Measurements from ENCODE around the gene BCAS3. TPM values are rescaled to one million over a fixed set of nuclear protein-coding genes. Genes with fewer than 3 reads are reported as not detected.
A peak's percentile ranks its signal among the peaks of the same experiment; 100 is the strongest.

BCAS3 gene
- polyA plus RNA-seq, 4 donors, result 17.7 to 31.6 (median 28.4) TPM

DNA sequence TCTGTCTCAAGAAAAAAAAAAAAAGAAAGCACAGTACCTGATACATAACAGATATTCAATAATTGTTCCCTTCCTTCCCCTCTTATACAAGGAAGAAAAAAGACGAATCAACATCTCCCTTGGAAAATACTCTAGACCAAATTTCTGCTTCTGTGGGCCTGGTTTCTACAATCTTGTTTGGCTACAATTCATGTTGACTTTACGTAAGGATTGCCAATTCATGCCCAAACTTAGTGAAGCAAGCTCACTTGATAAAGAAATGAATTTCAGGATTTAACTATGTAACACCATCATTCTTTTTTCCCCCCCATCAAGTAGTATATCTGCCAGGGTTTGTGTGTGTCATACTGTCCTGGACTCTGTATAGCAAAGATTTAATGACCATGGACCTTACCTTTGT, 587.7 kb downstream of the BCAS3 start:
- DNase-seq (ENCODE audit: low read depth in 4 of 4, low spot score in 3 of 4), result no peak

GRCh38 chr17:61267847-61268246, 590.2 kb downstream of the BCAS3 start:
- no peak for DNase-seq (ENCODE audit: low read depth in 4 of 4, low spot score in 3 of 4)

DNA sequence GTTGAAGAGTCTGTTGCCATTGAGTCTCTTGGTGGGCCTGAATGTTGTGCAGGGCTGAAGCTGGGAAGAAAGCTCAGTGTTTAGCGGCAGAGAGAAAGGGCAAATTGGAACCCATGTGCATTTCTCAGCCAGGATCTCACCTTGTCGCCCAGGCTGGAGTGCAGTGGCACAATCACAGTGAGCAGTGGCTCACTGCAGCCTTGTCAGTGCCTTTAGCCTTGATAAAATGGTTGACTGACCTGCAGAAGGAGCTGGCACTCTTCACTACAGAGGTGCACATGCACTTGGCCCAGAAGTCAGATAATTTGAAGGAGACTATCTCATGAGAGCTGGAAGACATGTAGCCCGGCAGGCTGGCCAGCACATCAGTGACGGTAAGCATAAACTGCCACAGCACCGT, 597.7 kb downstream of the BCAS3 start:
- no peak for DNase-seq (ENCODE audit: low read depth in 4 of 4, low spot score in 3 of 4)

- DNase-seq (ENCODE audit: low read depth in 4 of 4, low spot score in 3 of 4), result no peak
These were observed 599.2 kb downstream of the BCAS3 start for GRCh38 chr17:61276806-61277205.

GRCh38 chr17:61279476-61280145, 602.0 kb downstream of the BCAS3 start:
- no peak for DNase-seq (ENCODE audit: low read depth in 4 of 4, low spot score in 3 of 4)

DNA sequence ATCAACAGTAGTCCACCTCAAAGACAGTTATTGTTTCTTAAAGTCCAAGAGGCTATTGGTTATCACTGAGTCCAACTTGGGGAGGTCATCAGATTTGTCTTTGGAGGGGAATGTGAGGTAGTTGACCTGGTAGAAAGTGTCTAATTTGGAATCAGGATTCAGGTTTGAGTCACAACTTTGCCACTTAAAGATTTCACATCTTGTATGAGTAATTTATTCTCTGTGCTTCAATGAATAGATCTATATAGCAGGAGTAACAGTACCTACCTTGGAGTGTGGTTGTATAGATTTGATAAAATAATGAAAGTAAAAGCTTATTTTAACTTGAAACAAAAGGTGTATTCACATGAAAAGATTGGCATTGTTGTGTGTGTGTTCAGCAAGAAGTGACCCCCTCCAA, 602.7 kb downstream of the BCAS3 start:
- DNase-seq (ENCODE audit: low read depth in 4 of 4, low spot score in 3 of 4), result no peak

GRCh38 chr17:61280851-61281250, 603.2 kb downstream of the BCAS3 start:
- no peak for DNase-seq (ENCODE audit: low read depth in 4 of 4, low spot score in 3 of 4)

DNA sequence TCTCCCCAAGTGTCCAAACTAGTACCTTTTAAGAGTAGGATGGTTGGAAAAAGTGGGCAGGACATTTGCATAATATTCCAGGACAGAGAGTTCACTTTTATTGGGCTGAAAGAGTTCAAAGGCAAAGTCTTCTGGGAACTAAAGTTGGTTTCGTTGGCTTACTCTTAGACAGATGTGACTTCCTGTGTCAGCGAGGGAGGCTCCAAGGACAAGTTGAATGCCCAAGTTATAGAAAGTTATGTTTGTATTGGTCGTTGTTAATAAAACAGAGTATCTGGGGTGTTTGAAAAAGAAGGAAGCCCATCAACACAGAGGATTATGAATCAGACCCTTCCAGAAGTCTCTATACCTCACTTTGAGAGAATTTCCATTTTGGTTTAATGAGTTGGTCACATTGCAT, 604.7 kb downstream of the BCAS3 start:
- DNase-seq (ENCODE audit: low read depth in 4 of 4, low spot score in 3 of 4), result no peak

- DNase-seq (ENCODE audit: low read depth in 4 of 4, low spot score in 3 of 4), result no peak
These were observed 605.4 kb downstream of the BCAS3 start for GRCh38 chr17:61283043-61283442.

GRCh38 chr17:61284174-61284573, 606.5 kb downstream of the BCAS3 start:
- no peak for DNase-seq (ENCODE audit: low read depth in 4 of 4, low spot score in 3 of 4)

DNA sequence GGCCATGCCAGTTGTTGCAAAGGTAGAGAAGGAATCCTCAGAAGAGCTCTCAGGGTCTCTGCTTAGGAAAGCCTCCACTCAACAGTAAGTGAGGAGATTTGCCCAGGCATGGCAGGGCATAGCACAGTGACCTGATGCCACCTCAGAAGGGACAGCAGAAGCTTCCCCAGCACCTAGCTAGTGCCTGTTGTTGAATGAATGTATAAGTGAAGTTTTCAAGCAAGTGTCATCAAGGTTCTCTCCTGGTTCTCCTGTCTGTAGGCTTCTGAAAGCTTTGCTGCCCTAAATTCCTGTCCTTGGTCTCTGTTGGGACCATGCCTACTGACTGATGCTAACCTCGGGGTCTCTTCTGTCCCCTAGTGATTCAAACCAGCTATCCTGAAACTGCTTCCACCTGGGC, 607.1 kb downstream of the BCAS3 start:
- DNase-seq (ENCODE audit: low read depth in 4 of 4, low spot score in 3 of 4), result no peak

DNA sequence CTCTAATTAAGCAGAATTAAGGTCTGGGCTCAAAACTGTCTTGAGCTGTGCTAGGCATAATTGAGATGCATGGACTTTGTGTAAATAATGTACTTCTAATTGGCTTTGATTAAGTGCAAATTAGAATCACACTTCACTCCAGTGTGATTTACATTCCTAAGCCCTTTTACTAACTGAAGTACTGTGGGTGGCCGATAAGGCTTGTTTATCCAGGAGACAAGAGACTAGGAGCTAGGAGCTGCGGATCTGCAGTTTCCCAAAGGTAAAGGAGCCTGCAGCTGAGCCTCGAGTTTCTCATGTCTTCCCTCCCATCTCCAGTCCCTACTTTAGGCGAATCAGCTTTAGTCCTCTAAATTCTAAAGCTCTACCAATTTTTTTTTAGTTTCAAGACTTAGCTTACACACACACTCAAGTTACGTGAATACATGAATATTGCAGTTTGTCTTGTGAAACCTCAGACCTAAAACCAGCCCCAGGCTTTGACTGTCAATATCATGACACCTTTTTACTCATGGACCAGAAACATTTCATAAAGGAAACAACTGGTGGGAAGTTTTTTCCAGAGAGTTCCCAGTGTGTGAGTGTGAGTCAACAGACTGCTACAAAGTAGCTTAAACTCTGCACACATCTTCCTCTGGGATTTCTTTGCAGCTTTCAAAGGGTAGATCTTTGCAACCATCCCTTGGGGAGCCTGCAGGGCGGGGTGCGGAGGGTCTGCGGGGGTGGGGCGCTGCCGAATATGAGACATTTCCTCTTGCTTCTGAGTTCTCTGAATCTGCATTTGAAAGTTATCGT, 608.1 kb downstream of the BCAS3 start:
- no peak for DNase-seq (ENCODE audit: low read depth in 4 of 4, low spot score in 3 of 4)

DNA sequence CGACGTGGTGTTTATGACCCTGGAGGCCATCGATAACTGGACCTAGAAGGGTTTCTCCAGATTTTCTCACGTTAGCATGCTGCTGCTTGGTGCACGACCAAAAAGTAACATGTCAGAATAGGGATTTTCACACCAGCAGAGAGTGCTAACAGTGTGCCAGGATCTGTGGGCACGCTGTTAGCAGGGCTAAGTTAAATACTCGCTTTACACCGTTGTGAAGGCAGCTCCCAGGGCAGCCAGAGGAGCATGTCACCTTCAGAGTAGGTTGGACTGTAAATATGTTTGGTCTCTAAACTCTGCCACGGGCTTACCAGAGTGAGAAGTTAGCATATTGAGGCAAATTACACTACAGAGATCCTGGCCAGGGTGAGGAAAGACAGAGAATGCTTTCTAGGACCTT, 608.8 kb downstream of the BCAS3 start:
- no peak for DNase-seq (ENCODE audit: low read depth in 4 of 4, low spot score in 3 of 4)

- DNase-seq (ENCODE audit: low read depth in 4 of 4, low spot score in 3 of 4), result no peak
These were observed 612.0 kb downstream of the BCAS3 start for GRCh38 chr17:61289408-61290385.

DNA sequence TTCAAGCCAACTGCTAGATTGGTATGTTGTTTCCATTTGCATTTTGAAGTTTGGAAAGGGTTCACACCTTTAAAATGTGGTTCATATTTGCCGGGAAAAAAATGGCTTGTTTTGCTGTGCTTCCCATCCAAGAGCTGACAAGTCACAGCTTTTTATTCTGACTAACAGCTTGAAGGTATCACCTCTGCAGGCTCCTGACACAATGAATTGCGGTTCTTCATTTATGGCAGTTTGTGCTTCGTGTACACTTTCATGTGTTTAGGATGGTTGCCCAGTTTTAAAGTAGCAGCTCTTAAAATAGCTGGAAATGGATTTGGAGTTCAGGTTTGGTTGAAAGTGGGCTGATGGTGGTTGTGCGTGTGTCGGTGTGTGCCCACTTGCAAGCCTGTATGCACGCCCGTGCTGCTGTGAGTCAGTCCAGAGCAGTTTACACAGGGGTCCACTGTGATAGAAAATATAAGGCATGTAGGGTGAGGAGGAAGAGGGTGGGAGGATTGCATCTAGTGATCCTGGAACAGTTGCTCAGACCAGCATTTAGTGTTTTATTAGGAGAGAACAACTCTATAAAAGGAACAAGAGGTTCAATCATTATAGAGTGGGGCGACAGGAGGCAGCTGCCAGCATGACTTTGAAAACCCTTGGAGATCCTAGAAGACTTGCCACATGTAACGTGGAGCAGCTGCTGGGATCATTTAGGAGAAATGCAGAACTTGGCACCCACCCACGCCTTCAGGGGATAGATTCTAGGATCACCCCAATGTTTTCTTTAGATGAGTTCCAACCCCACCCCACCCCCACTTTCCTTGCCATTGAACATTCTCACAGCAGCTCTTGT, 614.0 kb downstream of the BCAS3 start:
- DNase-seq (ENCODE audit: low read depth in 4 of 4, low spot score in 3 of 4), result peak in 1 of 4 donors; percentile 73

- DNase-seq (ENCODE audit: low read depth in 4 of 4, low spot score in 3 of 4), result no peak
These were observed 616.6 kb downstream of the BCAS3 start for GRCh38 chr17:61294286-61294685.

DNA sequence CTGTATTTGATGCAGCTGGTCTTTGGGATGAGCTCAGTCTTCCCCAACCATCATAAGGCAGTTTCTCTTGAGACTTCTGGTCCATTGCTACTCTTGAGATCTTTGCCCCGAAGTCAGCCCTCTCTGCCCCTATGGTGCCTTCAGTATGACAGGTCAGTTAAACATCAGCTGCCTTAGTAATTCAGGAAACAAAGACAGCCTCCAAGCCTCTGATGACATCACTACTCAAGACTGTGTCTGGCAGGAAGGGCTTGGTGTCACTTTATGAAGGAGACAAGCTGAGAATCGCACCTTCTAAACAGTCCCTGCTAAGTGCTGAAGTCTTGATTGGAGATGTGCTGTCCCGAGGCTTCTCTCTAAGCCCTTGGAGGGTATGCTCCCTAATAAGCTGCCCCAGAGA, 617.1 kb downstream of the BCAS3 start:
- no peak for DNase-seq (ENCODE audit: low read depth in 4 of 4, low spot score in 3 of 4)

- DNase-seq (ENCODE audit: low read depth in 4 of 4, low spot score in 3 of 4), result no peak
These were observed 618.4 kb downstream of the BCAS3 start for GRCh38 chr17:61296058-61296457.

DNA sequence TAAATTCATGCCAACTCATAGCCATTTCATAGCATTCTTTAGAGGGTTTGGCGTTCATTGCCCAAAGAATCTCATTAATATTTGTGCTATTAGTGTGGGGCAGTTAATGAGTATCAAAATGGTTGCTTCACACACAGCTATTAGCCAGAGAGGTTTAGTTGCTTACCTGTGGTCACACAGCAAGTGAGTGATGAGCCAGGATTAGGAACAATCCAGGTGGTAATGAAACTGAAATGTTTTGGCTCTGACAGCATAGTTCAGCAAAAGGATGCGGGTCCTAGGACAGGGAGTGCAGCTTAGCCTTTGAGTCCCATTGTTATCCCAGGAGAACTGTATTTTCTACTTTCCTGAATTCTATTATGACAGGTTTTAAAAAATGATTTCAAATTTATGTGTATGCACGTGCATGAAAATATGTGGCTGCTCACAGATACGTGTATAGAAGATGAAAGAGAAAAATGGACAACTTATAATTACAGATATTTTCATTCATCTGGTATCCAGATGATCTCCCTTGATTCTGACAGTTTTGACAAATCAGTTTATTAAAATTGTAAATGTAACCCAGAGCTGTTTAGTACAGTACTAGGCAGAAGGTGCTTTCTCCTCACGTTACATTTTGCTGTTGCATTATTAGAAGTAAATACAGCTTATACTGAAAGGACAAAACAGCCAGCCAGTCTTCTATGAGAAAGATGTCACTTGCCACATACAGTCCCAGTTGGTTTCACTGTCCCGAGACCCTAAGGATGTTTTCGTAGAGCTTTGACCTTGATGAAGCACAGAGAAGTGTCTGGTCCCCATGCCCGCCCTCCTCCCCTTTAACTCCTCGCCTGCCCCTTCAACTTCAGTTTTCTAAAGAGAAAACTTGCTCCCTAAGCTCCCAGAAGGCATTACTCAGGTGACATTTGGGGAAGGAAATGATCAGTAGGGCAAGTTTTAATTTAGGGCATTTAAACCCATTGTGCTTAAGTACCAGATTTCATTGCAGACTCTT, 622.2 kb downstream of the BCAS3 start:
- no peak for DNase-seq (ENCODE audit: low read depth in 4 of 4, low spot score in 3 of 4)

Data from left renal pelvis (tissue), 4 donors.